RWPE2 (cell line): Measurements from ENCODE around the gene C1orf198.

ENCODE experiments used
- ATAC-seq: fragments of 200-7000 bp; cut with Tn5 transposase; 3 replicates; pipeline ENCODE4 v1.9.1; 2021; ENCODE audit warnings: low read depth
- DNase-seq: peaks from one replicate; pipeline ENCODE4 v3.0.0-alpha.2; 2020; ENCODE audit warnings: low spot score
- H3K27ac ChIP-seq: fragments of 450-650 bp; 2 replicates; pipeline ENCODE4 v1.5.1; 2017; ENCODE audit warnings: mild to moderate bottlenecking; ENCODE audit not compliant: poor library complexity, severe bottlenecking
- H3K27me3 ChIP-seq: fragments of 250-450 bp; sonication (Bioruptor Pico); 2 replicates; pipeline ENCODE4 v1.5.1; 2021; ENCODE audit warnings: mild to moderate bottlenecking, moderate library complexity; ENCODE audit not compliant: insufficient read depth, poor library complexity, severe bottlenecking
- H3K36me3 ChIP-seq: fragments of 250-450 bp; sonication (Bioruptor Pico); 2 replicates; pipeline ENCODE4 v1.5.1; 2020; ENCODE audit warnings: low read depth, mild to moderate bottlenecking, moderate library complexity
- H3K4me1 ChIP-seq: fragments of 250-450 bp; sonication (Bioruptor Pico); 2 replicates; pipeline ENCODE4 v1.5.1; 2021; ENCODE audit warnings: mild to moderate bottlenecking, moderate library complexity; ENCODE audit not compliant: insufficient read depth, poor library complexity, severe bottlenecking
- H3K4me3 ChIP-seq: fragments of 250-450 bp; sonication (Bioruptor Pico); 2 replicates; pipeline ENCODE4 v1.5.1; 2021; ENCODE audit warnings: mild to moderate bottlenecking, moderate library complexity; ENCODE audit not compliant: severe bottlenecking
- H3K9me3 ChIP-seq: fragments of 250-450 bp; sonication (Bioruptor Pico); 2 replicates; pipeline ENCODE4 v1.5.1; 2021; ENCODE audit warnings: mild to moderate bottlenecking, moderate library complexity; ENCODE audit not compliant: severe bottlenecking
- CTCF ChIP-seq: fragments of 450-650 bp; IDR thresholded peaks from one replicate; pipeline ENCODE4 v1.5.1; 2017; ENCODE audit warnings: mild to moderate bottlenecking, moderate library complexity; ENCODE audit not compliant: poor library complexity, severe bottlenecking

Gene C1orf198

GRCh38 chr1:230906226-230906625 lies 37.9 kb upstream of the C1orf198 start:
- Histone ChIP-seq H3K9me3 (no peaks in the 10 kb centered on the region), H3K27ac (no peak overlapping the region), H3K4me1 (no peaks in the 10 kb centered on the region), H3K36me3 (no peaks in the 10 kb centered on the region), H3K4me3 (no peak overlapping the region), H3K27me3 (no peaks in the 10 kb centered on the region)
- DNase-seq (no peak), ATAC-seq (no peak)
- no peak for TF ChIP-seq CTCF

GRCh38 chr1:230905733-230906132 lies 37.4 kb upstream of the C1orf198 start:
- no peaks in the 10 kb centered on the region for H3K27me3 ChIP-seq
- H3K27ac ChIP-seq = no peak overlapping the region
- no peaks in the 10 kb centered on the region for H3K4me1 ChIP-seq
- H3K36me3 ChIP-seq = no peaks in the 10 kb centered on the region
- no peak overlapping the region for H3K4me3 ChIP-seq
- DNase-seq = no peak
- no peaks in the 10 kb centered on the region for H3K9me3 ChIP-seq
- no peak for TF ChIP-seq CTCF
- ATAC-seq = no peak

GRCh38 chr1:230902349-230902923 lies 34.1 kb upstream of the C1orf198 start:
- DNase-seq (no peak), ATAC-seq (no peak)
- TF ChIP-seq CTCF = no peak
- H3K27me3 ChIP-seq = no peaks in the 10 kb centered on the region
- no peaks in the 10 kb centered on the region for H3K4me1 ChIP-seq
- H3K36me3 ChIP-seq = no peaks in the 10 kb centered on the region
- H3K27ac ChIP-seq = no peak overlapping the region
- H3K9me3 ChIP-seq = no peaks in the 10 kb centered on the region
- no peak overlapping the region for H3K4me3 ChIP-seq

GRCh38 chr1:230901671-230902070 lies 33.4 kb upstream of the C1orf198 start:
- H3K27ac ChIP-seq = no peak overlapping the region
- no peaks in the 10 kb centered on the region for H3K36me3 ChIP-seq
- no peaks in the 10 kb centered on the region for H3K27me3 ChIP-seq
- no peak for TF ChIP-seq CTCF
- H3K4me3 ChIP-seq = no peak overlapping the region
- ATAC-seq (no peak), DNase-seq (no peak)
- H3K4me1 ChIP-seq = no peaks in the 10 kb centered on the region
- no peaks in the 10 kb centered on the region for H3K9me3 ChIP-seq

GRCh38 chr1:230900984-230901383 lies 32.7 kb upstream of the C1orf198 start:
- Histone ChIP-seq H3K27me3 (no peaks in the 10 kb centered on the region), H3K4me1 (no peaks in the 10 kb centered on the region), H3K36me3 (no peaks in the 10 kb centered on the region), H3K4me3 (no peak overlapping the region), H3K9me3 (no peaks in the 10 kb centered on the region), H3K27ac (no peak overlapping the region)
- no peak for TF ChIP-seq CTCF
- no peak for DNase-seq
- no peak for ATAC-seq
